Heart right ventricle (tissue), 16 donors: ENCODE results near the gene ABI1. TPM values are rescaled to one million over a fixed set of nuclear protein-coding genes. Genes with fewer than 3 reads are reported as not detected.

Source experiments
- ATAC-seq, 8 donors: fragments of 200-7000 bp; cut with Tn5 transposase; one replicate each; pipeline ENCODE4 v1.9.1; 2020; ENCODE audit warnings: mild to moderate bottlenecking in 8 of 8, moderate library complexity in 8 of 8, moderate number of reproducible peaks in 1 of 8
- DNase-seq, 2 donors: peaks; one replicate each; pipeline ENCODE4 v3.0.0-alpha.2; 2020
- H3K27ac ChIP-seq, 10 donors: fragments of 200-600 bp; sonication (generic) in 2 of 10; one replicate each; pipeline versions ENCODE4 v1.5.0 to v1.8.0; 2020 to 2022; ENCODE audit warnings: mild to moderate bottlenecking in 3 of 10
- H3K27me3 ChIP-seq, 7 donors: fragments of 200-600 bp; one replicate each; pipeline ENCODE4 v1.8.0; 2021 to 2022; ENCODE audit warnings: mild to moderate bottlenecking in 2 of 7
- H3K36me3 ChIP-seq, 9 donors: fragments of 200-600 bp; sonication (generic) in 1 of 9; one replicate each; pipeline versions ENCODE4 v1.5.0 to v1.8.0; 2020 to 2022; ENCODE audit warnings: mild to moderate bottlenecking in 2 of 9
- H3K4me1 ChIP-seq, 9 donors: fragments of 200-600 bp; sonication (generic) in 1 of 9; one replicate each; pipeline versions ENCODE4 v1.5.0 to v1.8.0; 2020 to 2022; ENCODE audit warnings: mild to moderate bottlenecking in 4 of 9
- H3K4me3 ChIP-seq, 10 donors: fragments of 200-600 bp; sonication (generic) in 2 of 10; one replicate each; pipeline versions ENCODE4 v1.5.0 to v1.8.0; 2020 to 2022; ENCODE audit warnings: mild to moderate bottlenecking in 7 of 10, moderate library complexity in 2 of 10
- H3K9me3 ChIP-seq, 11 donors: fragments of 200-600 bp in 10 of 11; sonication (generic) in 2 of 11; one replicate each; pipeline versions ENCODE4 v1.5.0 to v1.8.0; 2013 to 2022; ENCODE audit warnings: mild to moderate bottlenecking in 2 of 11, control low read depth in 1 of 11, moderate library complexity in 1 of 11
- CTCF ChIP-seq, 9 donors: fragments of 200-600 bp; sonication (generic) in 2 of 9; IDR thresholded peaks; one replicate each; pipeline versions ENCODE4 v1.5.0 to v1.8.0; 2021 to 2022; ENCODE audit warnings: antibody characterized with exemption in 9 of 9, mild to moderate bottlenecking in 5 of 9, moderate library complexity in 1 of 9
- WGBS, 2 donors: extraction: QIAGEN DNeasy Blood & Tissue Kit; methylation state at CpG; one replicate each; pipeline ENCODE4 v1.1.7; 2013; ENCODE audit warnings: inconsistent platforms in 1 of 2; 5-methylcytosine and 5-hydroxymethylcytosine counted together
- intact Hi-C, 10 donors: fragments of 100-400 bp; cut with DNase I; formaldehyde crosslinking; loops; one replicate each; pipeline versions ENCODE4 v1.11.1 to v1.14.2; 2022
- polyA plus RNA-seq, 2 donors: library from polyadenylated mRNA; stranded (reverse); fragments of 200-250 nt; gene quantifications; one replicate each; pipeline ENCODE4 v1.2.3, GENCODE V29; 2013
- total RNA-seq, 10 donors: library from RNA; stranded (reverse); fragmentation: NEBNext Ultra II Directional in 3 of 10; extraction: Animal tissue kit (Norgen Biotek cat#: 25700) in 3 of 10; gene quantifications; one replicate each; pipeline versions ENCODE4 v1.2.1 to v1.2.4, GENCODE V29; 2021 to 2023
- donor health status: Arrhythmogenic right ventricular cardiomyopathy.
- donor health status: ischemic (EF 13 %, LVEDD 7.1; RV severe dilation, severe dysfunction).
- donor health status: healthy with polysubstance abuse.
- donor health status: DM: no; HTN: yes; CAD: no.
- donor health status: DM: no; HTN: no; CAD: no.
- donor health status: ischemic (EF 25% LVEDD 6.9; RV normal size, moderate dysfunction).
- donor health status: ischemic (EF 25% LVEDD 5.7; RV mildly dilated, moderate dysfunction).
- donor health status: healthy.
- donor health status: DM: yes; HTN: yes; CAD: no.
- donor health status: Ischemic cardiomyopathy.
- donor health status: ischemic (EF 35%, LVEDD 5.7; RV mildly dilated, moderate dysfunction).
- donor health status: nonischemic (EF 11% LVEDD 7.7; RV severe dilation, severe dysfunction).
- donor health status: DM: yes; HTN: yes; CAD: no.
- donor health status: PGD.
- donor health status: ischemic (EF 29% LVEDD 5.4; RV normal size, mild dysfunction).
- donor health status: nonischemic (EF 23%, LVEDD 6.1; RV moderate dilation, normal function).

The ABI1 gene
- total and polyA plus RNA-seq, 12 donors: 14.6 to 39.3 (median 27.6) TPM

GRCh38 chr10:26809973-26810372, 50.8 kb downstream of the ABI1 start:
- intact Hi-C loops: no loop called here
- H3K27me3 ChIP-seq: no peaks in the 10 kb centered on the region
- no peak for TF ChIP-seq CTCF (IDR thresholded peaks at IDR 0.05)
- H3K4me1 ChIP-seq: peaks cover 0 to 19% (median 12%) of the 10 kb centered on the region in 9 donors
- no peaks in the 10 kb centered on the region for H3K9me3 ChIP-seq
- no peak overlapping the region for H3K27ac ChIP-seq
- no peak overlapping the region for H3K4me3 ChIP-seq
- no peaks in the 10 kb centered on the region for H3K36me3 ChIP-seq
- ATAC-seq (no peak), DNase-seq (no peak)
- 100% methylated on average over 1 of the region's 1 CpG for WGBS, 2 donors

- Histone ChIP-seq H3K27me3 (no peaks in the 10 kb centered on the region), H3K27ac (no peak overlapping the region), H3K36me3 (no peaks in the 10 kb centered on the region), H3K9me3 (no peaks in the 10 kb centered on the region), H3K4me3 (no peak overlapping the region), H3K4me1 (peaks cover 8 to 36% (median 34%) of the 10 kb centered on the region in 9 donors)
- intact Hi-C loops: no loop called here
- no peak for TF ChIP-seq CTCF (IDR thresholded peaks at IDR 0.05)
- no peak for ATAC-seq
- no peak for DNase-seq
- WGBS, 2 donors: 82 to 87% methylated on average over 4 of the region's 4 CpGs
These were observed 53.2 kb downstream of the ABI1 start for GRCh38 chr10:26807532-26807931.

GRCh38 chr10:26806557-26806956, 54.2 kb downstream of the ABI1 start:
- Histone ChIP-seq H3K9me3 (no peaks in the 10 kb centered on the region), H3K4me3 (no peak overlapping the region), H3K36me3 (no peaks in the 10 kb centered on the region), H3K27ac (no peak overlapping the region), H3K4me1 (peaks cover 8 to 45% (median 40%) of the 10 kb centered on the region in 9 donors), H3K27me3 (no peaks in the 10 kb centered on the region)
- DNase-seq (no peak), ATAC-seq (no peak)
- WGBS, 2 donors: 71 to 79% methylated on average over 1 of the region's 1 CpG
- no peak for TF ChIP-seq CTCF (IDR thresholded peaks at IDR 0.05)
- intact Hi-C loops: no loop called here

- H3K4me3 ChIP-seq: no peak overlapping the region
- no peaks in the 10 kb centered on the region for H3K36me3 ChIP-seq
- DNase-seq (no peak), ATAC-seq (peak in 1 of 8 donors; percentile 35)
- intact Hi-C loops: no loop called here
- no peaks in the 10 kb centered on the region for H3K27me3 ChIP-seq
- H3K9me3 ChIP-seq: no peaks in the 10 kb centered on the region
- no peak overlapping the region for H3K27ac ChIP-seq
- no peak for TF ChIP-seq CTCF (IDR thresholded peaks at IDR 0.05)
- 64 to 65% methylated on average over 2 of the region's 2 CpGs for WGBS, 2 donors
- H3K4me1 ChIP-seq: peaks cover 8 to 52% (median 38%) of the 10 kb centered on the region in 9 donors
These were observed 55.1 kb downstream of the ABI1 start for GRCh38 chr10:26805567-26806245.
